Stimulated activated CD8-positive, alpha-beta memory T cell treated with anti-CD3 and anti-CD28 coated beads, Interleukin-15, amount 100 ng/mL, for 1 hour (primary cell): ENCODE data around the gene HNRNPA0.
"Not testable (repeated sequence)": the region's sequence is repeated elsewhere in the genome, so short reads cannot be mapped to it uniquely, and the experiment has no call there.

Source experiments
- DNase-seq: peaks from one replicate; pipeline ENCODE4 v3.0.0-alpha.2; 2020; ENCODE audit warnings: low read depth

The HNRNPA0 gene

GRCh38 chr5:137754188-137754960, at the start of gene HNRNPA0:
Gene HNRNPA0, minus strand, starts transcription at chr5:137754363. Its CDS starts 297 bp downstream, at chr5:137754066.
- DNase-seq, result peak; percentile 93

DNA sequence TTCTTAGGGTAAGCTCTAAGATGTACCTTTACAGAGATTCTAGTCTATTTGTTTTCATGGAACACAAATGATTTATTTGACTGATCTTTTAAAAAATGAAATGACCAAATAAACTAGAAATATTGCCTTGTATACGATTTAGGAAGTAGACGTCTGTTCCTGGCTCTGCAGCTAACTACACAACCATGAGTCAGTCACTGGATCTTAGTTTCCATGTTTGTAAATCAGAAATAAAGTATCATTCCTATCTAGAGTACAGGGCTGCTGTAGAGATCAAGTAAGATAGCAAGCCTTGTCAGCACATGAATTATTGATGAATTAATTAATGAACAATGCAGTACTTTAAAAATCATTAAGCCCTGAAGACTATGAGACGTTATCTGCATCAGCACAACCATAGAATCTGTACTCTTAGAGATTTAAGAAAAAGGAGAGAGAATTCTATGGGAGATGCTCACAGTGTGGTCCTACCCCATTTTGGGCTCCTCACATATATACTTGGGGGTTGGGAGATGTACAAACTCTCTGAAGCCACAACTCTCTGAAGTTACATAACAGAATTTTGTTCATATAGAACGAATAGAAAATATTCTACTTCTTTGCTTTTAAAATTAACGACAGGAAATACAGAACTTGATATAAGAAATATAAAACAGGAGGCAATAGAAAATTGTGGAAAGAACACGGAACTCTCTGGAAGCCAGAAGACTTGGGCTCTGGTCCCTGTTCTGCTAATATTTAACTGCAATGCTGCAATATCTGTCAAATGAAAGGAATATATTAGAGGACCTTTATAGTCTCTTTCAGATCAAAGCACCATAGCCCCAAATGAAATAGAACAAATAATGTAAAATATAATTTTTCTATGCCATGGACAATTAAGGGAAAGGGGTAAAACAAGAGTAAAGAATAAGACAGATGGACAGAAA, 48.4 kb upstream of the HNRNPA0 start:
- DNase-seq, result no peak

DNA sequence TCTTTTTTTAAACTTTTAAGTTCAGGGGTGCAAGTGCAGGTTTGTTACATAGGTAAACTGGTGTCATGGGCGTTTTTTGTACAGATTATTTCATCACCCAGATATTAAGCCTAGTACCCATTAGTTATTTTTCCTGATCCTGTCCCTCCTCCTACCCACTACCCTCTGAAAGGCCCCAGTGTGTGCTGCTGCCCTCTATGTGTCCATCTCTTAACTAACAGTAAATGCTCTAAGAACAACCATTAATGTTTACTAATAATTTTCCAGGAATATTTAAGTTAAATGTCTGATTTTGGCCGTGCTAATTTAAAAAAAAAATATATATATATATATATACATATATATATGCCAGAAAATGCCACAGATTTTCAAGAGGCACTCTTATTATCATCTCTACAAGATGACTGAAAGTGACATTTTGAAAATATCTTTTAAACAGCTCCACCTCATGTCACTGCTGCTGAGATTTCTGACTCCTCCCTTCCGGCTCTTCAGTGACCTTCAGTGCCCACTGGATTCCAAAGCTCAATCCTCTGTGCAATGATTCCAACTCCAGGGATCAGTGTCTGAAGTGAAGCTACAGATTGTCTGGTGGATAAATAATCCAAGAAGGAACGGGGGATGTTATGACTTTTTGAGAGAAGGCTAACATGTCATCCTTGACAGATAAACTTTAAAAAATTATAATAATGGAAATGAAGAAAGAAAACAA, 46.7 kb upstream of the HNRNPA0 start:
- DNase-seq, result no peak

DNA sequence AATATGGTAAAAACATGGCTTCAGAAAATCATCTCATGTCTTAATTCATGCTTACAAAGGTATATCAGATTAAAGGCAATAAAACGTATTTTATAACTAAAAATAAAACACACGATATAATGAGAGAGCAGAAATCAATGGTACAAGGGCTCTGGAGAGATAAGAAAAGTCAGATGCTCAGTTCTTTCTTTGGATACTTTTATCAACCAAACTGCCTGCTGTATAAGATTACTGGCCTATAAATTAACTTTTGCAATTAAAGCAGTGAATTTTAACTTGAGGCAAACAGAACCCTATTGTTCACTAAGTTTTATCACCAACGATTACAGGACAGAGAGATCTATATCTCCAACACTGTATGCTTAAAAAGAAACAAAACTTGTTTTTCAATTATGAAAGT, 42.1 kb upstream of the HNRNPA0 start:
- no peak for DNase-seq

DNA sequence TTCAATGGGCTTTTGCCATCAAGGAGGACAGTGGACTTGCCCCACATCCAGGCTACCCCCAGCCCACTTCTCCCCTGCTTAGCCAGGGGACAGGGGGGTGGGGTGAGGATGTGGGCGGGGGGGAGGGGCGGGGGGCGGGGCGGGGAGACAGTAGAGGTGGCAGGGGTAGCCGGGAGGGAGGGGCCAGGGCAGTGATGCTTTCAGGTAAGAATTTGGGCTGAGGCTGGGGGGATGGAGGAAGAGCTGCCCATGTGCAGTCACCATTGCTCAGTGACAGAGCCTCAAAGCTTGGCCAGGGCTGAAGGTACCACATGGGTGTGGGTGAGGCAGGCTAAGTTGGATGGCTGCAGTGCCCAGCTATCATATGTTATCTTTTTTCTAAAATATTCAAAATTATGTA, 40.7 kb upstream of the HNRNPA0 start:
- no peak for DNase-seq

- DNase-seq, result no peak
Measured at GRCh38 chr5:137792303-137792702, 38.1 kb upstream of the HNRNPA0 start.

DNA sequence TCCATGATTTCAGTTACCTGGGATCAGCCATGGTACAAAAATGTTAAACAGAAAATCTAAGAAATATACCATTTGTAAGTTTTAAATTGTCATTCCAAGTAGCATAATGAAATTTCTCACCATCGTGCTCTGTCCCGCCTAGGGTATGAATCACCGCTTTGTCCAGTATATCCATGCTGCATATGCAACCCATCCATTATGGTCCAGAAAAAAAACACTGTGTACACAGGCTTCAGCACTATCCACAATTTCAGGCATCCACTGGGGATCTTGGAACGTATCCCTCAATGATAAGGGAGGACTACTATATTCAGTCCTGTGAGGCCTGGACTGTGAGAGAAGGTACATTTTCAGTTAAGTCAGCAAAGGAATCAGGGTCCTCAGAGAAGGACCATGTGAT, 37.6 kb upstream of the HNRNPA0 start:
- no peak for DNase-seq

- no peak for DNase-seq
Measured at GRCh38 chr5:137791387-137791786, 37.2 kb upstream of the HNRNPA0 start.

DNA sequence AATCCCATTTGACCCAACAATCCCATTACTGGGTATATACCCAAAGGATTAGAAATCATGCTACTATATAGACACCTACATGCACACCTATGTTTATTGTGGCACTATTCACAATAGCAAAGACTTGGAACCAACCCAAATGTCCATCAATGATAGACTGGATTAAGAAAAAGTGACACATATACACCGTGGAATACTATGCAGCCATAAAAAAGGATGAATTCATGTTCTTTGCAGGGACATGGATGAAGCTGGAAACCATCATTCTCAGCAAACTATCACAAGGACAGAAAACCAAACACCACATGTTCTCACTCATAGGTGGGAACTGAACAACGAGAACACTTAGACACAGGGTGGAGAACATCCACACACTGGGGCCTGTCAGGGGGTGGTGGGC, 34.4 kb upstream of the HNRNPA0 start:
- DNase-seq, result not testable (repeated sequence)

DNA sequence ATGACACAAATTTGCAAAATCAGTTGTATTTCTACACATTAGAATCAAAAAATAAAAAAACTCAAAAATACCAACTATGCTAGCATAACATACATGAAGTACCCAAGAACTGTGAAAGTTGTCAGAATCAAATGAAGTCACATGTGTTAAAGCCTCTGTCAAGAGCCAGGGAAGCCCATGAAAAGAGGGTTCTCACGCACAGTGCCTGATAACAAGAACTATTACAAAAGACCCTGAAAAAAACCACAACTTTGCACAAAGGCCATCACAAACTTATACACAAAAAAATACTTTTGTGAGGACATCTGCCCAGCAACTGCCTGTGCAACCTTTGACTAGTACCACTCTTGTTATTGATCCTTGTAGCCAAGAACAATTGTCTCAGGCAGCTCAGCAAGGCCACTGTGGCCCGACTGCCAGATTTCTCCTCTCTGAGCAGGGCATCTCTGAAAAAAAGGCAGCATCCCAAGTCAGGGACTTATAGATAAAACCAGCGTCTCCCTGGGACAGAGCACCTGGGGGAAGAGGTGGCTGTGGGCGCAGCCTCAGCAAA, 28.9 kb upstream of the HNRNPA0 start:
- DNase-seq, result no peak

DNA sequence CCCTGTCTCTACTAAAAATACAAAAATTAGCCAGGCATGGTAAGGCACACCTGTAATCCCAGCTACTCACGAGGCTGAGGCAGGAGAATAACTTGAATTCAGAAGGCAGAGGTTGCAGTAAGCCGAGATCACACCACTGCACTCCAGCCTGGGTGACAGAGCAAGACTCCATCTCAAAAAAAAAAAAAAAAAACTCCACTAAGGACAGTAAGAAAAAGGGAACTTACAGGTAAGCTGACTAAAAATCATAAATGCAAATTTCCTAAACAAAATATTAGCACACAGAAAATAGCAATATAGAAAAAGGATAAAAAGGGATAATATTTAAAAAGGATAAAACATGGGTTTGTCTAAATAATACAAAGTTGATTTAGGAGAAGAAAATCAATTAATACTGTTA, 27.9 kb upstream of the HNRNPA0 start:
- no peak for DNase-seq

GRCh38 chr5:137778772-137779564, 24.8 kb upstream of the HNRNPA0 start:
- no peak for DNase-seq

DNA sequence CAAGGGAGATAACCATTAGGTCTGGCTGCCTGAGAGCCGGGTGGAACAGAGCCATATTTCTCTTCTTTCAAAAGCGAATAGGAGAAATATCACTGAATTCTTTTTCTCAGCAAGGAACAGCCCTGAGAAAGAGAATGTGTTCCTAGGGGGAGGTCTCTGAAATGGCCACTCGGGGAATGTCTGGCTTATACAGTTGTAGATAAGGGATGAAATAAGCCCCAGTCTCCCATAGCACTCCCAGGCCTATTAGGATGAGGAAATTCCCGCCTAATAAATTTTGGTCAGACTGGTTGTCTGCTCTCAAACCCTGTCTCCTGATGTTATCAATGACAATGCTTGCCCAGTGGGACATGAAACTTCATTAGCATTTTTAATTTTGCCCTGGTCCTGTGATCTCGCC, 13.8 kb upstream of the HNRNPA0 start:
- not testable (repeated sequence) for DNase-seq

DNA sequence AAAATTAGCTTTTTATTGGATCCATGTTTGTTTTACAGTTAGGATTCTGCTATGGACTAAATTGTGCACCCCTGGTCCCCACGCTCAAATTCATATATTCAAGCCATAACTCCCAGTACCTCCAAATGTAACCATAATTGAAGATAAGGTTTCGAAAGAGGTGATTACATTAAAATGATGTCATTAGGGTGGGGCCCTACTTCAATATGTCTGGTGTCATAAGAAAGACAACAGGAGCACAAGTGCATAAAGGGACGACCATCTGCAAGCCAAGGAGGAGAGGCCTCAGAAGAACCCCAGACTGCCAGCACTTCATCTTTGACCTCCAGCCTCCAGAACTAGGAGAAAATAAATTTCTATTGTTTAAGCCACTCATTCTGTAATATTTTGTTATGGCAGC, 7.4 kb upstream of the HNRNPA0 start:
- no peak for DNase-seq

DNA sequence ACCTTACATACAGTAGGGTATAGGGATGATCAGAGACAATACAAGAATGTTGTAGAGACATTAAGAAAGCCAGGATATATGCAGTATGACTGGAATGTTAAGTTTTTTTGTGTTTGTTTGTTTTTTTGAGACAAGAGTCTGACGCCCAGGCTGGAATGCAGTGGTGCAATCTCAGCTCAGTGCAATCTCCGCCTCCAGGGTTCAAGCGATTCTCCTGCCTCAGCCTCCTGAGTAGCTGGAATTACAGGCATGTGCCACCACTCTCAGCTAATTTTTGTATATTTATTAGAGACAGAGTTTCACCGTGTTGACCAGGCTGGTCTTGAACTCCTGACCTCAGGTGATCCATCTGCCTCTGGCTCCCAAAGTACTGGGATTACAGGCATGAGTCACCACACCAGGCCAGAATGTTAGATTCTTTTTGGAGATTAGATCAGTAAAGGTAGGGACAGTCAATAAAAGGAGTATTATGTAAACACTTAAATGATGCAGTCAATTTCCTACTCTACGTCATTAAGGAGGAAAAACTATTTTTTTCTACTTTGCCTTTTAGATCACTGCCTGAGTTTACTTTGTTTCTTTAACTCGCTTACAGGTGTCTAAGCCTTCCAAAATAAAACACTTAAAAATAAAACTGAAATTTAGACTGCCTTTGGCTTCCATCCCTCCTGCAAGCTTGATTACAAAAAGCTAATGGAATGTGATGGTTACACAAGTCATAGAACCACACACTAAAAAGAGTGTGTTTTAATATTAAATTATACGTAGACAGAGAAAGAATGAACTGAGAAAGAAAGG, 6.8 kb upstream of the HNRNPA0 start:
- no peak for DNase-seq

- no peak for DNase-seq
Measured at GRCh38 chr5:137760294-137760693, 6.1 kb upstream of the HNRNPA0 start.

- no peak for DNase-seq
Measured at GRCh38 chr5:137758715-137759306, 4.6 kb upstream of the HNRNPA0 start.

DNA sequence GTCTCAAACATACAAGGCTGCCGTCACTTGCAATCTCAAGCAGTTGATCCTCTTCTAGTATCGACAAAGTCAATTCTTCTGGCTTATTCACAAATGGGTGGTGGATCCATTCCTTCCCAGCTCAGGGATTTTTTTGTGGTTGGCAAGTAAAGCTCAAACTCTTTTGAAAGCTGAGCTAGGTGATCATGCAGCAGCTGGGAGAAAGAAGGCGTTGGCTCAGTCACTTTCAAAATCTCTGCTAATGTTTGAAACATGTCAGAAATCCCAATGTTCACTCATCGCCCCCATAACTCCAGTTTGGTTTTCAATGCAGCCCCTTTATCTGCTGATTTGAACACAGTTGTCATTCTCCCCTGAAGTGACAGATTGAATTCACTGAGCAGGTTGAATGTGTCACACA, 4.0 kb upstream of the HNRNPA0 start:
- DNase-seq, result no peak

- DNase-seq, result no peak
Measured at GRCh38 chr5:137757634-137758033, 3.5 kb upstream of the HNRNPA0 start.
